Endothelial cell of coronary artery (primary cell): ENCODE measurements around the gene PPEF1. TPM values are rescaled to one million over a fixed set of nuclear protein-coding genes. Genes with fewer than 3 reads are reported as not detected.

Experiments
- total RNA-seq: library from RNA; depleted of rRNA; stranded (reverse); fragments of >200 nt; gene quantifications from 2 replicates; pipeline ENCODE4 v1.2.3, GENCODE V29; 2014

Gene PPEF1
- total RNA-seq: not detected in 2 replicates

GRCh38 chrX:18707426-18708049, at the start of gene PPEF1:
Gene PPEF1, plus strand, starts transcription at chrX:18707645. Its CDS starts 136 bp downstream, at chrX:18707781.

GRCh38 chrX:18672008-18672407, 35.4 kb upstream of the PPEF1 start, which contains the start of gene RS1:
Gene RS1, minus strand, starts transcription at chrX:18672108. Its CDS starts 40 bp downstream, at chrX:18672068.

Other genes with a start within 250 kb of the PPEF1 start
- gene RS1, start 35.5 kb upstream of the PPEF1 start, total RNA-seq: not detected in 2 replicates